HCT116 (cell line): ENCODE data around the gene BMP8B. TPM values are rescaled to one million over a fixed set of nuclear protein-coding genes. Genes with fewer than 3 reads are reported as not detected.
"Not testable (repeated sequence)": the region's sequence is repeated elsewhere in the genome, so short reads cannot be mapped to it uniquely, and the experiment has no call there.

Source experiments
- ATAC-seq: fragments of 200-7000 bp; cut with Tn5 transposase; 2 replicates; pipeline ENCODE4 v1.9.1; 2020; ENCODE audit warnings: mild to moderate bottlenecking, moderate library complexity
- BruUV-seq: library from RNA; stranded (reverse); fragments of 400-500 nt; replicated peaks from 2 replicates; lab custom pipeline; 2021; lab: Mats Ljungman, UMichigan
- CTCF ChIA-PET: fragments of 300-600 bp; sonication (Branson Sonifier 250); formaldehyde crosslinking; loops from one replicate; lab custom pipeline; 2021; ENCODE audit warnings: antibody characterized with exemption; lab: Charles Lee
- POLR2A ChIA-PET: fragments of 300-600, 350-600 bp; sonication (Branson Sonifier 250); formaldehyde crosslinking; loops from one replicate; lab custom pipeline; 2021; ENCODE audit warnings: antibody characterized with exemption; lab: Charles Lee
- RAD21 ChIA-PET, 2 experiments: fragments of 300-600 bp; sonication (Branson Sonifier 250); formaldehyde crosslinking; loops; one replicate each; lab custom pipeline; 2023; ENCODE audit warnings: low total read pairs in 2 of 2; ENCODE audit not compliant: uncharacterized antibody in 2 of 2, unreplicated experiment in 2 of 2, low non-redundant PET in 1 of 2; lab: Charles Lee
- DNase-seq: peaks from one replicate; pipeline ENCODE4 v3.0.0-alpha.2; 2010; ENCODE audit warnings: low read depth, low spot score
- H2AFZ ChIP-seq: fragments of 200-600 bp; shearing (Covaris generic), sonication (generic); 2 replicates; pipeline ENCODE4 v1.6.1; 2017; ENCODE audit warnings: low read depth, mixed run types, mixed read lengths, antibody characterized with exemption, low read length; ENCODE audit not compliant: poor library complexity, severe bottlenecking
- H3K27ac ChIP-seq: 2 replicates; pipeline ENCODE4 v1.5.1; 2012; ENCODE audit warnings: low read depth, low read length
- H3K27me3 ChIP-seq: fragments of 200-600 bp; sonication (generic); 2 replicates; pipeline ENCODE4 v1.6.1; 2016; ENCODE audit warnings: mixed run types, low read length, mixed read lengths; ENCODE audit not compliant: insufficient read depth
- H3K36me3 ChIP-seq, 2 experiments: fragments of 200-500 bp in 1 of 2; fragments of 200-600 bp in 1 of 2; sonication (Bioruptor generic) in 1 of 2; sonication (generic) in 1 of 2; 2 replicates each; pipeline versions ENCODE4 v1.5.1 to v1.6.1; 2014 to 2016; ENCODE audit warnings: low read length in 2 of 2, inconsistent platforms in 1 of 2, mixed read lengths in 1 of 2, mixed run types in 1 of 2; ENCODE audit not compliant: insufficient read depth in 2 of 2, control insufficient read depth in 1 of 2
- H3K4me1 ChIP-seq, 2 experiments: fragments of 200-600 bp in 1 of 2; sonication (generic) in 1 of 2; 2 replicates each; pipeline versions ENCODE4 v1.5.1 to v1.6.1; 2012 to 2017; ENCODE audit warnings: low read length in 2 of 2, inconsistent platforms in 1 of 2, mild to moderate bottlenecking in 1 of 2, mixed read lengths in 1 of 2, mixed run types in 1 of 2, moderate library complexity in 1 of 2; ENCODE audit not compliant: insufficient read depth in 2 of 2, control insufficient read depth in 1 of 2
- H3K4me2 ChIP-seq: fragments of 200-600 bp; sonication (generic); 2 replicates; pipeline ENCODE4 v1.6.1; 2017; ENCODE audit warnings: mixed run types, low read length, mixed read lengths
- H3K4me3 ChIP-seq, 2 experiments: fragments of 200-600 bp in 1 of 2; sonication (generic) in 1 of 2; replicated peaks in 1 of 2; 2 replicates each; pipeline ENCODE4 v1.5.1; 2011 to 2016; ENCODE audit warnings: low read length in 2 of 2, control low read depth in 1 of 2, low read depth in 1 of 2, mild to moderate bottlenecking in 1 of 2, mixed read lengths in 1 of 2, mixed run types in 1 of 2
- H3K79me2 ChIP-seq: fragments of 200-600 bp; sonication (generic); 2 replicates; pipeline ENCODE4 v1.6.1; 2017; ENCODE audit warnings: mild to moderate bottlenecking, mixed run types, low read length, moderate library complexity, mixed read lengths; ENCODE audit not compliant: insufficient read depth
- H3K9ac ChIP-seq: fragments of 200-600 bp; sonication (generic); 2 replicates; pipeline ENCODE4 v1.6.1; 2016; ENCODE audit warnings: low read length, mixed read lengths
- H3K9me2 ChIP-seq: fragments of 200-600 bp; sonication (generic), shearing (Covaris generic); 2 replicates; pipeline ENCODE4 v1.6.1; 2017; ENCODE audit warnings: mixed run types, mild to moderate bottlenecking, moderate library complexity; ENCODE audit not compliant: insufficient read depth
- H3K9me3 ChIP-seq, 2 experiments: fragments of 200-500 bp in 1 of 2; fragments of 200-600 bp in 1 of 2; sonication (Bioruptor generic) in 1 of 2; sonication (generic) in 1 of 2; 2 replicates each; pipeline ENCODE4 v1.6.1; 2014 to 2017; ENCODE audit warnings: low read length in 2 of 2, mixed read lengths in 2 of 2, inconsistent platforms in 1 of 2, low read depth in 1 of 2, mild to moderate bottlenecking in 1 of 2, mixed run types in 1 of 2, moderate library complexity in 1 of 2; ENCODE audit not compliant: control insufficient read depth in 1 of 2, insufficient read depth in 1 of 2
- H4K20me1 ChIP-seq: fragments of 200-600 bp; sonication (generic), shearing (Covaris generic); 2 replicates; pipeline ENCODE4 v1.6.1; 2017; ENCODE audit warnings: mixed run types, mild to moderate bottlenecking, moderate library complexity; ENCODE audit not compliant: insufficient read depth
- FOSL1 ChIP-seq: IDR thresholded peaks from 2 replicates; pipeline ENCODE4 v1.6.1; 2012; ENCODE audit warnings: low read depth
- intact Hi-C: fragments of 100-400 bp; cut with micrococcal nuclease; formaldehyde crosslinking; loops from 2 replicates; pipeline ENCODE4 v1.10.0; 2022
- total RNA-seq: library from RNA; stranded (reverse); gene quantifications from one replicate; pipeline ENCODE4 v1.2.1, GENCODE V29; 2021; ENCODE audit not compliant: unreplicated experiment

Gene BMP8B
- total RNA-seq, 1 experiment from 2014 or later, result 9.5 TPM

DNA sequence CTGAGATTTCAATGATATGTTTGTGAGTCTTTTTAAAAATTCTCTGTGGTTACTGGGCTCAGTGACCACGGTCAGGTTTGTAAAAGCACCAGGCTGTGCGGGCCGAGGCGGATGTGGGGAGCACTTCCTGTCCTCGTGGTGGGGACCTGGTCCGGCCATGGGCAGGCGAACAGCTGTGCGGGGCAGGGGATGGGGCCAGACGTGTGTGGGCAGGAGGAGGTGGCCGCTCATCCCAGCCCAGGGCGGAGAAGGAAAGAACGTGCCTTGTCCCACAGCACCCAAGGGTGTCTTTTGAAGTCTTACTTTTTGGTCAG lies 12.3 kb downstream of the BMP8B start:
- DNase-seq, result no peak
- no peak for TF ChIP-seq FOSL1
- Histone ChIP-seq H3K4me2 (no peak overlapping the region), H3K36me3 (no peaks in the 10 kb centered on the region), H3K27me3 (no peaks in the 10 kb centered on the region), H3K27ac (no peak overlapping the region), H3K4me1 (no peaks in the 10 kb centered on the region), H3K9me3 (no peaks in the 10 kb centered on the region), H3K4me3 (no peak overlapping the region), H3K9me2 (no peaks in the 10 kb centered on the region), H3K79me2 (no peaks in the 10 kb centered on the region), H3K9ac (no peak overlapping the region), H4K20me1 (no peaks in the 10 kb centered on the region), H2AFZ (no peak overlapping the region)
- POLR2A ChIA-PET, result no interaction called here
- no TSS peak for BruUV-seq
- CTCF ChIA-PET, result no interaction called here
- intact Hi-C loops, result no loop called here
- ATAC-seq, result no peak
- RAD21 ChIA-PET, result no interaction called here

DNA sequence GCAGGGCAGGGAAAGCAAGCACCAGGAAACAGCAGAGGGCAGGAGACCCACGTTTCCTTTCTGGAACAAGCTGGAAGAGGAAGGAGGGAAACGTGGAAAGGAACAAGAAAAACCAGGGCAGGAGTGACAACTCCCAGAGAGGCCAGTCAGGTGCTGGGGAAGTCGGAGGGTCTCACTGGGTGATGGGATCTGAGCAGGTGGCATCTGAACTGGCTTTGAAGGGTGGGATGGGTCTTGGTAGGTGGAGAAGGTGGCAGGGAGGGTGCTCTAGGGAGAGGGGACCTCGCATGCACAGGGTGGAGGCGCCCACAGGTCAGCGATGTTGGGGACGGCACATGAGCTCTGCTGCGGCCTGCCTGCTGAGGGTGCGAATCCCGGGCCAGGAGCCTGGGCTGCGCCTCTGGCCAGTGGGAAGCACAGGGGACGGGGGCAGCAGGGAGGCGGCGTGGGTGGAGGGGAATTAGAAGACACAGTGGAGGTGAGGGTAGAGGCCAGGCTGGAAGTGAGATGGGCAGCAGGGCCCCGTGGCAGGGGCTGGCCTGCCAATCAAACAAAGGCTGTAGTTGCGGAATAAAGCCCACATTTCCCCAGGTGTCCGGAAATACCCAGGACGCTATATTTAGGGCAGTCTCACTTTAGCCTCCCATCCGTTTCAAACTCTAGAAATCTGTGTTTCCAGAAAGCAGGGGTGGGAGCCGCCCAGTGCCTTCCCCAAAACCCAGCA lies 12.8 kb downstream of the BMP8B start:
- H3K27ac ChIP-seq, RAD21 ChIA-PET, H2AFZ ChIP-seq, H3K9me2 ChIP-seq, H3K4me3 ChIP-seq, H3K27me3 ChIP-seq, intact Hi-C loops, DNase-seq, H3K9ac ChIP-seq, ATAC-seq, H3K79me2 ChIP-seq, H3K4me1 ChIP-seq, CTCF ChIA-PET, H3K9me3 ChIP-seq, H4K20me1 ChIP-seq, BruUV-seq, POLR2A ChIA-PET, H3K36me3 ChIP-seq, H3K4me2 ChIP-seq: not testable (repeated sequence)

DNA sequence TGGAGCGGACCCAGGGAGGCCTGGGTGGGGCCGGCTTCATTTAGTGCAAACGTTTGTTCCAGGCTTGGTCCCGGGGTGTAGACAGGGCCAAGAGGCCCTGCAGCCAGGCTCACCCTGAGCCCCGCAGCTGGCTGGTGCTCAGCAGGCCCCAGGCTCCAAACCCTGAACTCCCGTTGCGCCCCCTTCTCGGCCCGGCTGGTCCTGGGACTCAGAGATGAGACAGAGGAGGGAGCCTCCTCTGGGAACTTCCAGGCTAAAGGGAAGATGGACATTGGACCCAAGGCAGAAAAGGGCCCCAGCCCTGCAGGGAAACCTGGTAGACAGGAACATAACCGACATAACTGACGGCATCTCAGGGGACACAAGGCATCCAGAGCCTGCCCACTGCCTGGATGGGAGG lies 13.5 kb downstream of the BMP8B start:
- H3K4me2 ChIP-seq, H3K9ac ChIP-seq, H3K4me3 ChIP-seq, BruUV-seq, RAD21 ChIA-PET, CTCF ChIA-PET, ATAC-seq, H3K27me3 ChIP-seq, intact Hi-C loops, H2AFZ ChIP-seq, DNase-seq, POLR2A ChIA-PET, H3K27ac ChIP-seq, H3K4me1 ChIP-seq, H4K20me1 ChIP-seq, H3K9me2 ChIP-seq, H3K79me2 ChIP-seq, H3K9me3 ChIP-seq, H3K36me3 ChIP-seq: not testable (repeated sequence)

DNA sequence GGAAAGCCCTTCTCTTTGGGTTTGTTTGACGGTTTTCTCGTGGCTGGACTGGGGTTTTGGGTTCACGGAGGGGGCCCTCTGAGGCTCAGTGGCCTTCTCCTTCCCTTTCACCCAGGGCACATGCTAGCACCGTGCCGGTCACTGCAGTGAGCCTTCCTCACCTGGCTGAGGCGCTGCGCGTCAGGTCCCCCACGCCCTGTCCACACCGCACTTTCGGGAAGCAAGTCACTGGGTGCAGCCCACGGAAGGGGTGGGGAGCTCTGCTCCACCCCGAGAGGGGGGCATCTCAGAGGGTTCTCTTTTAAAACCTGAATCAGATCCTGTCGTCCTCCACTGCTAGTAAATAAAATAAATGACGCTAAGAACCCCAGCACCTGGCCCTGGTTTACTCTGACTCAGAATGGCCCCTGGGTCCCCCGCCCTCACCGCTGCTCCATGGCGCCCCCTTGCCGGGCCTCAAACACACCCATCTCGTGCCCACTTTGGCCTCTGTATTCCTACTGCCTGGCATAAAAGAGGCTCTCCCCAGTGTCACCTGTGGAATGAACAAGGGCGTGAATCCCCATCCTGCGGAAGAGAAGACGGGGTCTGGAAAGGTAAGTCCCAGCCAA lies 15.2 kb downstream of the BMP8B start:
- BruUV-seq, H3K4me2 ChIP-seq, DNase-seq, RAD21 ChIA-PET, H3K9me2 ChIP-seq, intact Hi-C loops, CTCF ChIA-PET, H3K36me3 ChIP-seq, POLR2A ChIA-PET, H3K9me3 ChIP-seq, H3K27ac ChIP-seq, H4K20me1 ChIP-seq, H3K4me1 ChIP-seq, H3K27me3 ChIP-seq, H2AFZ ChIP-seq, H3K9ac ChIP-seq, H3K79me2 ChIP-seq, H3K4me3 ChIP-seq: not testable (repeated sequence)
- peak; percentile 85 for ATAC-seq
